Measurements from ENCODE around the gene MGAT4B. TPM values are rescaled to one million over a fixed set of nuclear protein-coding genes. Genes with fewer than 3 reads are reported as not detected.
A peak's percentile ranks its signal among the peaks of the same experiment; 100 is the strongest.

Gene MGAT4B
- total and polyA plus RNA-seq, 2 experiments from 2014 or later: 159 to 243 TPM

DNA sequence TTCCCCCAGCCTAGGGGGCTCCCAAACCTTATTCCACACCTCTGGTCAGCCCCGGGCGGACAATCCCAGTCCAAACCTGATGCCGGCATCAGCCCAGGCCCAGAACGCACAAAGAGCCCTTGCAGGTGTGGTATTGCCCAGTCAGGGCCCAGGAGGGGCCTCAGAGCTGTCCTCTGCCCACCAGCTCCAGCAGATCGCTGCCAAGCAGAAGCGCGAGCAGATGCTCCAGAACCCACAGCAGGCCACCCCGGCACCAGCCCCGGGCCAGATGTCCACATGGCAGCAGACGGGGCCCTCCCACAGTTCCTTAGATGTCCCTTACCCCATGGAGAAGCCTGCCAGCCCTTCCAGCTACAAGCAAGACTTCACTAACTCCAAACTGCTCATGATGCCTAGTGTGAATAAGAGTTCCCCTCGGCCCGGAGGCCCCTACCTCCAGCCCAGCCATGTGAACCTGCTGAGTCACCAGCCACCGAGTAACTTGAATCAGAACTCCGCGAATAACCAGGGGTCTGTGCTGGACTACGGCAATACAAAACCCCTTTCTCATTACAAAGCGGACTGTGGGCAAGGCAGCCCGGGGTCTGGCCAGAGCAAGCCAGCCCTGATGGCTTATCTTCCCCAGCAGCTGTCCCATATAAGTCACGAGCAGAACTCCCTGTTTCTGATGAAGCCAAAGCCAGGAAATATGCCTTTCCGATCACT, 40.5 kb downstream of the MGAT4B start:
- H3K27me3 ChIP-seq: no peaks in the 10 kb centered on the region
- peaks cover 21% of the 10 kb centered on the region for H3K4me1 ChIP-seq (ENCODE audit: insufficient read depth)
- no peaks in the 10 kb centered on the region for H3K36me3 ChIP-seq (replicated peaks; ENCODE audit: insufficient read depth, low read depth)
- no peak overlapping the region for H3K4me3 ChIP-seq
- no peak overlapping the region for H3K27ac ChIP-seq
- no peaks in the 10 kb centered on the region for H3K9me3 ChIP-seq (ENCODE audit: low read depth)
- peaks cover 79% of the 10 kb centered on the region for H3K79me2 ChIP-seq
- H3K4me2 ChIP-seq: no peak overlapping the region
- DNase-seq (ENCODE audit: low spot score): no peak
- H3K9me2 ChIP-seq (replicated peaks; ENCODE audit: insufficient read depth): no peaks in the 10 kb centered on the region
- no peak for TF ChIP-seq EZH2 (IDR thresholded peaks at IDR 0.05; ENCODE audit: borderline replicate concordance)
- TF ChIP-seq, protein P1, sequence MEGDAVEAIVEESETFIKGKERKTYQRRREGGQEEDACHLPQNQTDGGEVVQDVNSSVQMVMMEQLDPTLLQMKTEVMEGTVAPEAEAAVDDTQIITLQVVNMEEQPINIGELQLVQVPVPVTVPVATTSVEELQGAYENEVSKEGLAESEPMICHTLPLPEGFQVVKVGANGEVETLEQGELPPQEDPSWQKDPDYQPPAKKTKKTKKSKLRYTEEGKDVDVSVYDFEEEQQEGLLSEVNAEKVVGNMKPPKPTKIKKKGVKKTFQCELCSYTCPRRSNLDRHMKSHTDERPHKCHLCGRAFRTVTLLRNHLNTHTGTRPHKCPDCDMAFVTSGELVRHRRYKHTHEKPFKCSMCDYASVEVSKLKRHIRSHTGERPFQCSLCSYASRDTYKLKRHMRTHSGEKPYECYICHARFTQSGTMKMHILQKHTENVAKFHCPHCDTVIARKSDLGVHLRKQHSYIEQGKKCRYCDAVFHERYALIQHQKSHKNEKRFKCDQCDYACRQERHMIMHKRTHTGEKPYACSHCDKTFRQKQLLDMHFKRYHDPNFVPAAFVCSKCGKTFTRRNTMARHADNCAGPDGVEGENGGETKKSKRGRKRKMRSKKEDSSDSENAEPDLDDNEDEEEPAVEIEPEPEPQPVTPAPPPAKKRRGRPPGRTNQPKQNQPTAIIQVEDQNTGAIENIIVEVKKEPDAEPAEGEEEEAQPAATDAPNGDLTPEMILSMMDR (IDR thresholded peaks at IDR 0.05; ENCODE audit: poor library complexity): no peak
- no peak for TF ChIP-seq EZH2phosphoT487 (IDR thresholded peaks at IDR 0.05; ENCODE audit: low read depth, severe bottlenecking, unreplicated experiment)
- H2AFZ ChIP-seq: no peak overlapping the region
- H4K20me1 ChIP-seq (ENCODE audit: insufficient read depth, poor library complexity, severe bottlenecking): peaks cover 61% of the 10 kb centered on the region
- WGBS (ENCODE audit: low lambda C conversion rate, missing lambda C conversion rate): 87% methylated on average over 20 of the region's 20 CpGs

DNA sequence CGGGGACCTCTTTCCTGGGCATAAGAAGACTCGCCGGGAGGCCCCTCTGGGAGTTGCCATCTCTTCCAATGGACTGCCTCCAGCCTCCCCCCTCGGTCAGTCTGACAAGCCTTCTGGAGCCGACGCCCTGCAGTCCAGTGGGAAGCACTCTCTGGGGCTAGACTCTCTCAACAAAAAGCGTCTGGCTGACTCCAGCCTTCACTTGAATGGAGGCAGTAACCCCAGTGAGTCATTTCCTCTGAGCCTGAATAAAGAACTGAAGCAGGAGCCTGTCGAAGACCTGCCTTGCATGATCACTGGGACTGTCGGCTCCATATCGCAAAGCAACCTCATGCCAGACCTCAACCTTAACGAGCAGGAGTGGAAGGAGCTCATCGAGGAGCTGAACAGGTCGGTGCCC, 41.3 kb downstream of the MGAT4B start:
- H2AFZ ChIP-seq: no peak overlapping the region
- peaks cover 84% of the 10 kb centered on the region for H3K79me2 ChIP-seq
- 73% methylated on average over 13 of the region's 13 CpGs for WGBS (ENCODE audit: low lambda C conversion rate, missing lambda C conversion rate)
- H3K4me3 ChIP-seq: no peak overlapping the region
- TF ChIP-seq EZH2phosphoT487 (IDR thresholded peaks at IDR 0.05; ENCODE audit: low read depth, severe bottlenecking, unreplicated experiment) (no peak), EZH2 (IDR thresholded peaks at IDR 0.05; ENCODE audit: borderline replicate concordance) (no peak)
- TF ChIP-seq, protein P1 (IDR thresholded peaks at IDR 0.05; ENCODE audit: poor library complexity): no peak
- H3K4me2 ChIP-seq: no peak overlapping the region
- H3K27ac ChIP-seq: no peak overlapping the region
- peaks cover 67% of the 10 kb centered on the region for H4K20me1 ChIP-seq (ENCODE audit: insufficient read depth, poor library complexity, severe bottlenecking)
- no peaks in the 10 kb centered on the region for H3K36me3 ChIP-seq (replicated peaks; ENCODE audit: insufficient read depth, low read depth)
- H3K9me2 ChIP-seq (replicated peaks; ENCODE audit: insufficient read depth): no peaks in the 10 kb centered on the region
- no peaks in the 10 kb centered on the region for H3K9me3 ChIP-seq (ENCODE audit: low read depth)
- peaks cover 21% of the 10 kb centered on the region for H3K4me1 ChIP-seq (ENCODE audit: insufficient read depth)
- DNase-seq (ENCODE audit: low spot score): peak; percentile 23
- no peaks in the 10 kb centered on the region for H3K27me3 ChIP-seq

DNA sequence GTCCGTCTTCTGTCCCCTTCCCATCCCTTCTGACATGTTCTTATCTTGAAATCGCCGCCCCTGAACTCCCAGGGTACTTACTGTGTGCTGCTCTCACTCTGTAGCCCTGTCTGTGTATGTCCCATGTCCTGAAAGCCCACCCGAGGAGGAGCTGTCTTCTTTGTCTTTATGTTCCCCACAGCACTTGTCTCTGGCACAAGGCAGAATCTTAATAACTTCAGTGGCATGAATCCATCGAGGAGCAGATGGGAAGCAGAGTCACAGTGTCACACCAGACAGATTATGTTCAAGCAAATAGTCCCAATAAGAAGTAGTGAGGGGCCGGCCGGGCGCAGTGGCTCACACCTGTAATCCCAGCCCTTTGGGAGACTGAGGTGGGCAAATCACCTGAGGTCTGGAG, 42.6 kb downstream of the MGAT4B start:
- TF ChIP-seq, protein P1 (IDR thresholded peaks at IDR 0.05; ENCODE audit: poor library complexity): no peak
- no peak for TF ChIP-seq EZH2 (IDR thresholded peaks at IDR 0.05; ENCODE audit: borderline replicate concordance)
- no peak for TF ChIP-seq EZH2phosphoT487 (IDR thresholded peaks at IDR 0.05; ENCODE audit: low read depth, severe bottlenecking, unreplicated experiment)
- H3K4me3 ChIP-seq: no peak overlapping the region
- no peaks in the 10 kb centered on the region for H3K27me3 ChIP-seq
- no peak for DNase-seq (ENCODE audit: low spot score)
- H3K79me2 ChIP-seq: peaks cover 89% of the 10 kb centered on the region
- H3K4me1 ChIP-seq (ENCODE audit: insufficient read depth): peaks cover 21% of the 10 kb centered on the region
- no peak overlapping the region for H2AFZ ChIP-seq
- peaks cover 81% of the 10 kb centered on the region for H4K20me1 ChIP-seq (ENCODE audit: insufficient read depth, poor library complexity, severe bottlenecking)
- no peaks in the 10 kb centered on the region for H3K36me3 ChIP-seq (replicated peaks; ENCODE audit: insufficient read depth, low read depth)
- H3K4me2 ChIP-seq: no peak overlapping the region
- peak overlapping the region; percentile 69 for H3K27ac ChIP-seq
- WGBS (ENCODE audit: low lambda C conversion rate, missing lambda C conversion rate): 79% methylated on average over 8 of the region's 8 CpGs
- no peaks in the 10 kb centered on the region for H3K9me2 ChIP-seq (replicated peaks; ENCODE audit: insufficient read depth)
- H3K9me3 ChIP-seq (ENCODE audit: low read depth): no peaks in the 10 kb centered on the region

Data from hepatocyte (in vitro differentiated cells).